Uterus (tissue), 2 donors: ENCODE measurements around the gene CELSR1.

ENCODE experiments used
- CTCF ChIP-seq, 4 experiments: fragments of 200-600 bp in 2 of 4; fragments of 450-650 bp in 2 of 4; sonication (generic) in 2 of 4; IDR thresholded peaks; one replicate each; pipeline ENCODE4 v1.5.1; 2016 to 2019; ENCODE audit warnings: antibody characterized with exemption in 4 of 4, mild to moderate bottlenecking in 2 of 4, moderate library complexity in 1 of 4
- POLR2A ChIP-seq, 2 donors: fragments of 450-650 bp; IDR thresholded peaks; one replicate each; pipeline ENCODE4 v1.6.1; 2016; ENCODE audit warnings: antibody characterized with exemption in 2 of 2, mild to moderate bottlenecking in 1 of 2, moderate library complexity in 1 of 2

- TF ChIP-seq CTCF (IDR thresholded peaks at IDR 0.05): no peak
- no peak for TF ChIP-seq POLR2A (IDR thresholded peaks at IDR 0.05)
Measured at GRCh38 chr22:46326066-46326680, 211.2 kb downstream of the CELSR1 start.
